Left ventricle myocardium superior (tissue), 1 donor: ENCODE results near the gene ARG2. TPM values are rescaled to one million over a fixed set of nuclear protein-coding genes. Genes with fewer than 3 reads are reported as not detected.

Experiments
- ATAC-seq: fragments of 200-7000 bp; cut with Tn5 transposase; one replicate; pipeline ENCODE4 v1.9.1; 2020; ENCODE audit warnings: mild to moderate bottlenecking, moderate library complexity
- DNase-seq: peaks from one replicate; pipeline ENCODE4 v3.0.0-alpha.2; 2020
- intact Hi-C: fragments of 100-400 bp; cut with micrococcal nuclease; formaldehyde crosslinking; loops from one replicate; pipeline ENCODE4 v1.11.0; 2022
- long read RNA-seq: library from polyadenylated mRNA; unstranded; transcript quantifications from one replicate; pipeline ENCODE4 v2.0.0, GENCODE V29; 2021
- total RNA-seq: library from RNA; stranded (reverse); fragmentation: NEBNext Ultra II Directional; extraction: Animal tissue kit (Norgen Biotek cat#: 25700); gene quantifications from one replicate; pipeline ENCODE4 v1.2.1, GENCODE V29; 2021
- donor health status: DM: no; HTN: yes; CAD: no; lungs with severe emphysema.

ARG2 gene
- 0.99 TPM for total RNA-seq
- long read RNA-seq: 0 reads

DNA sequence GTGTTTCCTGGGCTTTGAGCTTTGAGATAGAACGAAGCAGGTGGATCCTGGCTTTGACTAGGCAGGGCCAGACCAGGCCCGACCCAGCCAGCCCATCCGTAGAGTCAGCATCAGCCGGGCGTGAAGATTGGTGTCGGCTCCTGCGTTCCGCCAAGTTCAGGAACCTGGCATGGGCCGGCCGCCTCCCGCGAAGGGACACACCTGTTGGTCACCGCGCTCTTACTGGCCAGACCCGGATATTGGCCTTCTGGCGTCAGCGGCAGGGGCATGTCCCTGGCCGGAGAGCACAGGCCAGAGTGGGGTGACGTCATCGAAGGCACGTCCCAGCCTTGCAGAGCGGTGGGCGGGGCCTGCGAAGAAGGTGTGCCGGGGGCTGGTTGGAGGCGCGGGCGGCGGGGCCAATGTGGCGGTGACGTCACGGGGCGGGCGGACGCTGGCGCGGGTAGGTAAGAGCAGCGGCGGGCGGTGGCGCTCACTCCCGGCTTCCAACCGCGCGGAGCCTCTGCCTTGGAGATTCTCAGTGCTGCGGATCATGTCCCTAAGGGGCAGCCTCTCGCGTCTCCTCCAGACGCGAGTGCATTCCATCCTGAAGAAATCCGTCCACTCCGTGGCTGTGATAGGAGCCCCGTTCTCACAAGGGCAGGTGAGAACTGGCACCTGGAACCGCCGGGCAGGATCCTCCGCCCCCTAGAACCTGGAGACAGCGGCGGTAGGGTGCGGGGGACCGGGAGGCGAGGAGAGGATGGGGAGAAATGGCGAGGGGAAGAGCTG, at the start of gene ARG2:
ARG2 (plus strand) TSS at position 475 of the 771 bp plus-strand sequence; CDS start at position 533, 58 bp downstream.
- intact Hi-C loops: loop anchor here (5.0 kb wide), 1 partner anchor 48 kb away; no protein-coding TSS in a partner anchor
- peak; percentile 99 for DNase-seq
- peak; percentile 99 for ATAC-seq

GRCh38 chr14:67570453-67570852, 49.3 kb upstream of the ARG2 start:
- intact Hi-C loops: loop anchor here (2.0 kb wide), 1 partner anchor 144 kb away; no protein-coding TSS in a partner anchor
- DNase-seq: no peak
- ATAC-seq: no peak

GRCh38 chr14:67571275-67571990, 48.3 kb upstream of the ARG2 start:
- intact Hi-C loops: loop anchor here (2.0 kb wide), 1 partner anchor 145 kb away; no protein-coding TSS in a partner anchor
- ATAC-seq: peak; percentile 85

GRCh38 chr14:67571991-67572323, 47.8 kb upstream of the ARG2 start:
- ATAC-seq (no peak), DNase-seq (no peak)
- intact Hi-C loops: loop anchor here (2.0 kb wide), 1 partner anchor 145 kb away; no protein-coding TSS in a partner anchor

More at GRCh38 chr14:67571275-67571990, 48.3 kb upstream of the ARG2 start:
- DNase-seq: peak; percentile 74

DNA sequence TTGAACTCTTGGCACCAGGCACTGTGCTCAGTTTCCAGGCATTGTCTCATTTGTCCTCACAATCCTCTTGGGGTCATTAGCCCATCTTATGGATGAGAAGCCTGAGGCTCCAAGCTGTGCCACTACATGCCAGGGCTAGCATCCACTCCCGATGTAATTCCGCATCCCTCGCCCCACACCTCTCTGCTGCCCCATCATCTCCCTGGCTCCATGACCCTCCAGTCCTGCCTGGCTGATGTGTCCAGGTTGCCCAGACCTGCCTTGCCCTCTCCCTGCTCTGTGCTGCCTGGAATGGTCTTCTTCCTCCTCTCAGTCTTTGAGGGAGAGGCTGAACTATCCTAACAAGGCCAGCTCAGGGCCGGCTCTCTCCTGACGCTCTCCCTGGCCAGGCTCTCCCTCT, 47.1 kb upstream of the ARG2 start:
- DNase-seq (no peak), ATAC-seq (no peak)
- intact Hi-C loops: no loop called here

DNA sequence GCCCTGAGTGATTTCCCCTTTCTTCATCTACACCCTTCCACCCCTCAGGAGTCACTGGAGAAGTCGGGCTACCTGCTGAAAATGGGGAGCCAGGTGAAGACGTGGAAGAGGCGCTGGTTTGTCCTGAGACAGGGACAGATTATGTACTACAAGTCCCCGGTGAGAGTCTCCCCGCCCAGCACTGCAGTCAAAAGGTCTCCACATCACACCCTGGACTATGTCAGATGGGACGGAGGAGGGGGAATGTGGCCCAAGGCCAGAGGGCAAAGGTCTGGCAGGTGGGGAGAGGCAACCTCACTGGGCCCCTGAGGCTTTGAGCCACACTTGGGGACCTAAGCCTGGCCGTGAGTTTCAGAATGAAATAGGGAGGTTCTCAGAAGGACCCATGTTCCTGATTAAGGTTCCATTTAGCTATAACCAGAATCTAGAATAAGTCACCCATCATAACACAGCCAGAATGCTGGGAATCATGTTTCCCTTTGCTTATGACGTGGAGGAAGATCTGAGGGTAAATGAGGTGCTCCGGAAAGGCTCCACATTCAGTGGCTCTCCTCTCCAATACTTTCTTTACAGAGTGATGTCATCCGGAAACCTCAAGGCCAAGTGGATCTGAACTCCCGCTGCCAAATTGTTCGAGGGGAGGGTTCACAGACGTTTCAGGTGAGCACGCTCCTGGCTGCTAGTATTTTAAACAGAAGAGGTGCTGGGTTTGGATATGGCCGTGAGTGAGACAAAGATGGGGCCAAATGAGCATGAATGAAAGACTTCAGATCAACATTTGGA, 46.3 kb upstream of the ARG2 start:
- ATAC-seq: no peak
- DNase-seq: no peak
- intact Hi-C loops: no loop called here

DNA sequence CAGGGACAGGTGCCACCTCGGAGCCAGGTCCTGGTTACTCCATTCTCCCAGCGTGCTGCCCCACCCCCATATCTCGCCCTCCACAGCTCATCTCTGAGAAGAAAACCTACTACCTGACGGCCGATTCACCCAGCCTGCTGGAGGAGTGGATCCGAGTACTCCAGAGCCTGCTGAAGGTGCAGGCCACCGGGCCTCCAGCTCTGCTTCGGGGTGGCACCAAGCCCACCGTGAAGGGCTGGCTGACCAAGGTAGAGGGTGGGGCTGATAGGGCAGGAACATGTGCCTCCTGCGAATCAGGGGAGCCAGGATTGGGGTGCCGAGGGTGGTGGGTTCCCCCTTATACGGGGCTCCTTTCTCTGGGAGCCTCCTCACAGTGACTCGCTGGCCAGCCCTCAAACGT, 45.6 kb upstream of the ARG2 start:
- DNase-seq (no peak), ATAC-seq (no peak)
- intact Hi-C loops: no loop called here

DNA sequence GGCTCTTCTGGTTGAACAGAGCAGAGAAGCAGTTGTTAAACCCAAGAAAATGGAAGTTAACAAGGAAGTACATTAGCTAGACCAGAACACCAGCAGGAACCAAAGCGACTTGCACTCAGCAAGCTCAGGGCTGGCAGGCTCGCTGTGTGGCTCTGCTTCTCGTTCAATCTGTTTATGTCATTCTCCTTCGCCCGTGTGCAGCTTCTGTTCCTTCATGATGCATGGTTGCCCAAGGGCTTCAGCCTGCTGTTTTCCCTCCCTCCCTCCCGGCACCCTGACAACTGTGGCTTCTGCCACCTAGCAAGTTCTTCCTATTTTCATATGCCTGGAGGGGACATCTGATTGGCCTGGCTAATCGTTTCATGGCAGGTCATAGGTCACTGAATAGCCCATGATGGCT, 44.9 kb upstream of the ARG2 start:
- DNase-seq (no peak), ATAC-seq (no peak)
- intact Hi-C loops: no loop called here

- intact Hi-C loops: no loop called here
- DNase-seq: no peak
- no peak for ATAC-seq
These were observed 44.0 kb upstream of the ARG2 start for GRCh38 chr14:67575684-67576083.

DNA sequence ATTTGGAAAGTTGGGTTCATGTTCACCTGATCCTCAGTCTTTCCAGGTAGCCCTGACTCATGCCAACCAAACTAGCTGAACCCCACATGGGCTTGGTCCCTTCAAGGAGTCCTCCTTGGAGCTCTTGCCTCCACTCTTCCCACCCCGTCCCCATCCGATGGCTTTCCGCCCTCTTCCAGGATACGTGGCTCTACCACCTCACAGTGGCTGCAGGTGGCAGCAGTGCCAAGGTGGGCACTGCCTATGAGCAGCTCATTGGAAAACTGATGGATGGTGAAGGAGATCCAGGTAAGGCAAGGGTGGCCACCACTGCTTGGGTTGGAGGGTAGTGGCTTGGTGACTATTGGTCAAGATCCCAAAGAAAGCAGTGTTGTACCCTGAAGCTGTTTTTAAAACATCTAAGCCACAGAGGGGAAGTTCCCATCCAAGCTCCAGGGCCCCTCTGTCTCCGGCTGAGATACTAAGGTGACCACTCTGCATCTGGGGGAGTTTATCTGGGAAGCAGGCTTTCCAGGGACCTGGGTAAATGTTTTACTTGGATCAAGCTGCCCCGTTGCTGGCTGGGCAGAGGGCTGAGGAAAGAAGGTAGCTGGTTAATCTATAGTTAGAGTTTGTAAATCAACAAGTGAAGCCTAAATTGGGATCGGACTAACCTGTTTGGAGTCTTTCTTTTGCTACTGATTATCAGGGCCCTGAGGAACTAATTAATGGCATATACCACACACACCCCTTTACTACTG, 43.3 kb upstream of the ARG2 start:
- DNase-seq (no peak), ATAC-seq (no peak)
- intact Hi-C loops: no loop called here

GRCh38 chr14:67577181-67577808, 42.4 kb upstream of the ARG2 start:
- DNase-seq (no peak), ATAC-seq (no peak)
- intact Hi-C loops: no loop called here

DNA sequence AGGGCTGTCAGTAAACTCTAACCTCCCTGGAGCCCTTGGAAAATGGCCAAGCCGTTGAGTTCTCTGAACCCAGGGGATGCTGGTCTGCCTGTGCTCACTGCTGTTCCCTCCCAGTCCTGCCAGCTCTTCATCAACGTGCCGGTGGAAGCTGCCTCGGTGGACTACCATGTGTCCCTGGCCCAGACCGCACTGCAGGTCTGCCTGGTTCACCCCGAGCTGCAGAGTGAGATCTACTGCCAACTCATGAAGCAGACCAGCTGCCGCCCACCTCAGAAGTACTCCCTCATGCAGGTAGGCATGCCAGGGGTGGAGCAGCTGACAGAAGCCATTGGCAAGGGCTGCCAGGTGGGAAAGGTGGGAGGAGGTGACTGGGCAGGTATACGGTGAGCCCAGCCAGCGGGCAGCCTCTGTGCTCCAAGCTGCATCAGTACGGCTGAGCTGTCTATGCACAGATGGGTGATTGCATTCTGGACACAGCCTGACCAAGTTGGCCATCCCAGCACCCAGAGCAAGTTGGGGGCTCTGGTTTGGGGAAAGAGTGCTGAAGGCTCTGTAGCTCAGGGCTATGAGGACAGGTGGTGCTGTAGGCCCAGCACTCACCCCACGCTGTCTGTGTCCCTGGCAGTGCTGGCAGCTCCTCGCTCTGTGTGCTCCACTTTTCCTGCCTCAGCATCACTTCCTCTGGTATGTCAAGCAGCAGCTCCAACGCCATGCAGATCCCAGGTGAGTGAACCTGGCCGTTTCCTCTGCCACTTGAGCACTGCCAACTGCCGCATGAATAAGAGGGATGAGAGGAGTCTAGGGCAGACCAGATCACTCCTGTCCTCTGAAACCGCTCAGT, 41.6 kb upstream of the ARG2 start:
- intact Hi-C loops: no loop called here
- DNase-seq (no peak), ATAC-seq (no peak)

GRCh38 chr14:67579040-67579439, 40.7 kb upstream of the ARG2 start:
- DNase-seq (no peak), ATAC-seq (no peak)
- intact Hi-C loops: no loop called here

- intact Hi-C loops: no loop called here
- ATAC-seq: no peak
- no peak for DNase-seq
These were observed 40.1 kb upstream of the ARG2 start for GRCh38 chr14:67579636-67580035.

DNA sequence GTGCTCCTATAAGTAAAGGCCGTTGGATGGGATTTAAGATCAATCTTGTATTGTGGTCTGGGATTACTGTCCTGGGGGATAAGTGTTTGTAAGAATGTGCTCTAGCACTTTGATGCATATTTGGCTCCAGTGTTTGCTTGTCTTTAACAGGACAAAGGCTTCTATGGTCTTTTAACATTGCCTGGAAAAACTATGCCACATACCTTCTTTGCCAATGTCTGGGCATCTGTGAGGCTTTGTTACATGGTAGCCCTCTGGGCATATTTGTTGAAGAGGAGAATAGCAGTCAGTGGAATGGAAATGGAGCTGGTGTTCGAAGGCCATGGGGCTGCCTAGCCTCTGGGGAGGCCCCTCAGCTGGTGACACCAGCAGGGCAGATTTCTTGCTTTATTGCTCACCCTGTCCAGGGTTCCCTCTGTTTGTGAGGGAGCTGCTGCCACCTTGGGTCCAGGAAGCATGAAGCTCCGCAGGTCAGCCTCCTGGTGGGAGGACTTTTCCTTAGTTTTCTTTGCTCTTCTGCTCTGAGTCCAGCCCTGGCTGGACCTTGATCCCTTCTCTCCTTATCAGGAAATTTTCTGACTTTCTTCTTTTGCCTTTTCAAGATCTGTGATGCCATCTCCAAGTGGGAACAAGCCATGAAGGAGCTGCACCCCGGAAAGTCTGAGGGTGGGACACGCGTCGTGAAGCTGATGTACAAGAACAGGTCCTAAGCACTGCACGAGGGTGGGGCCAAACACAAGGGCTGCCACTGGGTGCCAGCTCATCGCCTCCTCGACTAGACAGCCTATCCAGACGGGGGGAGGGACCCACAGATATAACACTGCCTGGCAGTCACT, 39.2 kb upstream of the ARG2 start:
- ATAC-seq (no peak), DNase-seq (no peak)
- intact Hi-C loops: no loop called here

DNA sequence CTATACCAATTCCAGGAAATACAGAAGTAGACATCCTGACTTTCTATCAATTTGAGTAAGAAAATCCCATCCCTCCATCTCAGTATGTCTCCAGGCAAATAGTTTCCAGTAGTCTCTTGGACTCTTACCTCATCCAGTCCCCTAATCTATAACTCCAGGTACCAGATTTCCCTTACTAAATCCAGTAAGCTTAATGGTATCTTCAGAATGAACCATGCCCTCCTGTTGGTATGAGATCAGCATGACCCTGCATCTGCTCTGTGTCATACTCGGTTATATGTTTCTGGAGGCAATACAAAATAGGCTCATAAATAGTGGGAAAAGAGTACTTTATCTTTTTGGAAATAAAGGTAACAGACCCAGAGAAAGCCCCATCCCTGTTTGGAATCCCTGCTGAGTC, 38.1 kb upstream of the ARG2 start:
- intact Hi-C loops: no loop called here
- ATAC-seq (no peak), DNase-seq (no peak)

GRCh38 chr14:67582061-67582460, 37.7 kb upstream of the ARG2 start:
- intact Hi-C loops: no loop called here
- ATAC-seq (no peak), DNase-seq (no peak)
